ENCODE data around the gene MAFG.

MAFG gene

GRCh38 chr17:81927653-81928543 is at the start of gene MAFG:
Gene MAFG (minus strand): TSS chr17:81927735. CDS start chr17:81923185, 4,550 bp downstream.
- peak; percentile 98 for DNase-seq

- peak; percentile 66 for DNase-seq
Observed at GRCh38 chr17:81976332-81977210, 49.0 kb upstream of the MAFG start.

- DNase-seq, result no peak
Observed at GRCh38 chr17:81973432-81973831, 45.9 kb upstream of the MAFG start.

- no peak for DNase-seq
Observed at GRCh38 chr17:81968850-81969812, 41.6 kb upstream of the MAFG start.

GRCh38 chr17:81968396-81968745 is 40.8 kb upstream of the MAFG start:
- no peak for DNase-seq

- DNase-seq, result peak; percentile 96
Observed at GRCh38 chr17:81967533-81968395, 40.2 kb upstream of the MAFG start.

GRCh38 chr17:81967244-81967532 is 39.7 kb upstream of the MAFG start:
- DNase-seq, result no peak

GRCh38 chr17:81966343-81967243 is 39.1 kb upstream of the MAFG start:
- peak; percentile 96 for DNase-seq

GRCh38 chr17:81964081-81964849 is 36.7 kb upstream of the MAFG start:
- DNase-seq, result no peak

GRCh38 chr17:81962499-81963441 is 35.2 kb upstream of the MAFG start:
- no peak for DNase-seq

- DNase-seq, result no peak
Observed at GRCh38 chr17:81961521-81962498, 34.3 kb upstream of the MAFG start.

- peak; percentile 68 for DNase-seq
Observed at GRCh38 chr17:81961087-81961511, 33.6 kb upstream of the MAFG start, which contains the start of gene NOTUM. Gene NOTUM (minus strand): TSS chr17:81961187. CDS start chr17:81960909, 278 bp downstream.

- peak; percentile 41 for DNase-seq
Observed at GRCh38 chr17:81960130-81960958, 32.8 kb upstream of the MAFG start.

GRCh38 chr17:81959362-81960129 is 32.0 kb upstream of the MAFG start:
- DNase-seq, result peak; percentile 80

- DNase-seq, result peak; percentile 36
Observed at GRCh38 chr17:81958633-81959342, 31.3 kb upstream of the MAFG start.

All from NCI-H82 (cell line).